ENCODE measurements around the gene FCER2.
A peak's percentile ranks its signal among the peaks of the same experiment; 100 is the strongest.

DNA sequence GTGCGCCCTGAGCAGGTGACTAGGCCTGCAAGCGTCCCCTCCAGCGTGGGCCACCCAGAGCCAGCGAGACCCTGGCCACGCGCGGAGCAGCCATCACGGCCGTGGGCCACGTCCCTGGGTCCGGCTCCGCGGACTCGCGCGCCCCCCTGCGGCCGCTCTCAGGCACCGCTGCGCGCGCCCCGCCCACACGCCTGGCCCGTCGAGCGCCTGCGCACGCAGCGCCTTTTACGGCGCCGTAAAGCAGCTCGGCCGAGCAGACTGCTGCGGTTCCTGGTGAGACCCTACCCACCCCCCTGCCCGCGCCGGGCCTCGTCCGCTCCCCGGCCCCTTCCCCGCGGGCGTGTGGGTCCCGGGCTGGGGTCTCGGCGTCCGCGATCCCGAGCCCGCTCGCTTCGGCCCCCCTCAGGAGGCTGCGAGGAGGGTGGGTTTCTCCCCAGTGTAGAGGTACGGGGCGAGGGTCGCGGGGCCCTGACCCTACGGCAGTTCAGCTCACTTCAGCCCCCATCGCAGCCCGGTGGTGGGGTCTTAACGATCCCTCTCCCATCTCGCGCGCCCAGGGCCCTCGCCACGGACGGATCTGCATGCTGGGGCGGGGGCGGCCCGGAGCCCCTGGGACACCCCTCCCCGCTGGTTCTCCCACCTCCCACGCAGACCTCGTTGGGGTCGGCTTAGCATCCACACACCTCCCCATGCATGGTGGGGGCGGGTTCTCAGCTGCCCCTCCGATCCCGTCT is 21.2 kb downstream of the FCER2 start, which contains the start of gene TRAPPC5:
- TF ChIP-seq, protein P1, sequence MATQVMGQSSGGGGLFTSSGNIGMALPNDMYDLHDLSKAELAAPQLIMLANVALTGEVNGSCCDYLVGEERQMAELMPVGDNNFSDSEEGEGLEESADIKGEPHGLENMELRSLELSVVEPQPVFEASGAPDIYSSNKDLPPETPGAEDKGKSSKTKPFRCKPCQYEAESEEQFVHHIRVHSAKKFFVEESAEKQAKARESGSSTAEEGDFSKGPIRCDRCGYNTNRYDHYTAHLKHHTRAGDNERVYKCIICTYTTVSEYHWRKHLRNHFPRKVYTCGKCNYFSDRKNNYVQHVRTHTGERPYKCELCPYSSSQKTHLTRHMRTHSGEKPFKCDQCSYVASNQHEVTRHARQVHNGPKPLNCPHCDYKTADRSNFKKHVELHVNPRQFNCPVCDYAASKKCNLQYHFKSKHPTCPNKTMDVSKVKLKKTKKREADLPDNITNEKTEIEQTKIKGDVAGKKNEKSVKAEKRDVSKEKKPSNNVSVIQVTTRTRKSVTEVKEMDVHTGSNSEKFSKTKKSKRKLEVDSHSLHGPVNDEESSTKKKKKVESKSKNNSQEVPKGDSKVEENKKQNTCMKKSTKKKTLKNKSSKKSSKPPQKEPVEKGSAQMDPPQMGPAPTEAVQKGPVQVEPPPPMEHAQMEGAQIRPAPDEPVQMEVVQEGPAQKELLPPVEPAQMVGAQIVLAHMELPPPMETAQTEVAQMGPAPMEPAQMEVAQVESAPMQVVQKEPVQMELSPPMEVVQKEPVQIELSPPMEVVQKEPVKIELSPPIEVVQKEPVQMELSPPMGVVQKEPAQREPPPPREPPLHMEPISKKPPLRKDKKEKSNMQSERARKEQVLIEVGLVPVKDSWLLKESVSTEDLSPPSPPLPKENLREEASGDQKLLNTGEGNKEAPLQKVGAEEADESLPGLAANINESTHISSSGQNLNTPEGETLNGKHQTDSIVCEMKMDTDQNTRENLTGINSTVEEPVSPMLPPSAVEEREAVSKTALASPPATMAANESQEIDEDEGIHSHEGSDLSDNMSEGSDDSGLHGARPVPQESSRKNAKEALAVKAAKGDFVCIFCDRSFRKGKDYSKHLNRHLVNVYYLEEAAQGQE (IDR thresholded peaks at IDR 0.05; ENCODE audit: insufficient read depth in 1 of 2, low read depth in 2 of 2, low read length in 2 of 2) = 0 out of 4 replicates have a peak, but pooled peaks of 1 of the 2 experiments have one; percentile 19
- TF ChIP-seq POLR2AphosphoS5 (IDR thresholded peaks at IDR 0.05; ENCODE audit: low read depth, low read length) (peak; percentile 68; the same call in 1 of the 2 replicates), SIN3A (IDR thresholded peaks at IDR 0.05; ENCODE audit: borderline replicate concordance, insufficient read depth, low read length) (no peak), TAF1 (IDR thresholded peaks at IDR 0.05; ENCODE audit: borderline replicate concordance, insufficient read depth, low read length) (0 out of 2 replicates have a peak, but pooled peaks have one; percentile 21), FOXP2 (optimal IDR thresholded peaks at IDR 0.05; ENCODE audit: borderline replicate concordance, extremely low read depth, extremely low read length, insufficient read depth) (peak; percentile 52)

All from PFSK-1 (cell line).